ES-I3 (cell line): ENCODE measurements around the gene C4orf51.
A peak's percentile ranks its signal among the peaks of the same experiment; 100 is the strongest.
"Not testable (repeated sequence)": the region's sequence is repeated elsewhere in the genome, so short reads cannot be mapped to it uniquely, and the experiment has no call there.

ENCODE experiments used
- H3K36me3 ChIP-seq: 2 replicates; pipeline ENCODE4 v1.6.1; 2013; ENCODE audit warnings: mild to moderate bottlenecking, low read length, control low read depth, moderate library complexity; ENCODE audit not compliant: insufficient read depth
- H3K4me1 ChIP-seq: 2 replicates; pipeline ENCODE4 v1.6.1; 2013; ENCODE audit warnings: mild to moderate bottlenecking, control low read depth, low read length; ENCODE audit not compliant: insufficient read depth
- H3K9ac ChIP-seq: 2 replicates; pipeline ENCODE4 v1.6.1; 2013; ENCODE audit warnings: low read depth, mild to moderate bottlenecking, low read length, moderate library complexity
- H3K9me3 ChIP-seq: 2 replicates; pipeline ENCODE4 v1.6.1; 2013; ENCODE audit warnings: mild to moderate bottlenecking, low read length, moderate library complexity; ENCODE audit not compliant: control insufficient read depth, insufficient read depth

The C4orf51 gene

GRCh38 chr4:145681956-145682355 is 2.0 kb downstream of the C4orf51 start:
- Histone ChIP-seq H3K9ac (no peak overlapping the region), H3K36me3 (no peaks in the 10 kb centered on the region), H3K4me1 (peaks cover 4% of the 10 kb centered on the region; the same call in 1 of the 2 replicates), H3K9me3 (peaks cover 3% of the 10 kb centered on the region; the same call in 1 of the 2 replicates)

- H3K9ac ChIP-seq = no peak overlapping the region
Observed at GRCh38 chr4:145686991-145687390, 7.0 kb downstream of the C4orf51 start.

GRCh38 chr4:145690610-145691009 is 10.7 kb downstream of the C4orf51 start:
- H3K36me3 ChIP-seq = no peaks in the 10 kb centered on the region
- no peaks in the 10 kb centered on the region; the same call in none of the 2 replicates for H3K9me3 ChIP-seq
- no peak overlapping the region for H3K9ac ChIP-seq
- H3K4me1 ChIP-seq = peaks cover 9% of the 10 kb centered on the region

More at GRCh38 chr4:145686991-145687390, 7.0 kb downstream of the C4orf51 start:
- H3K9me3 ChIP-seq = no peaks in the 10 kb centered on the region; the same call in 1 of the 2 replicates
- H3K4me1 ChIP-seq = peaks cover 9% of the 10 kb centered on the region
- H3K36me3 ChIP-seq = no peaks in the 10 kb centered on the region

- H3K36me3 ChIP-seq, H3K4me1 ChIP-seq, H3K9ac ChIP-seq, H3K9me3 ChIP-seq: not testable (repeated sequence)
Observed at GRCh38 chr4:145691416-145691815, 11.5 kb downstream of the C4orf51 start.

GRCh38 chr4:145694929-145695328 is 15.0 kb downstream of the C4orf51 start:
- no peaks in the 10 kb centered on the region; the same call in 1 of the 2 replicates for H3K9me3 ChIP-seq
- H3K36me3 ChIP-seq = no peaks in the 10 kb centered on the region
- H3K4me1 ChIP-seq = peaks cover 11% of the 10 kb centered on the region; the same call in 1 of the 2 replicates
- H3K9ac ChIP-seq = no peak overlapping the region

- no peak overlapping the region for H3K9ac ChIP-seq
- H3K4me1 ChIP-seq = peaks cover 11% of the 10 kb centered on the region; the same call in 1 of the 2 replicates
- H3K36me3 ChIP-seq = no peaks in the 10 kb centered on the region
- H3K9me3 ChIP-seq = no peaks in the 10 kb centered on the region; the same call in 1 of the 2 replicates
Observed at GRCh38 chr4:145697332-145697731, 17.4 kb downstream of the C4orf51 start.

GRCh38 chr4:145698507-145698906 is 18.6 kb downstream of the C4orf51 start:
- H3K4me1 ChIP-seq = peaks cover 11% of the 10 kb centered on the region; the same call in 1 of the 2 replicates
- H3K36me3 ChIP-seq = no peaks in the 10 kb centered on the region
- no peaks in the 10 kb centered on the region; the same call in 1 of the 2 replicates for H3K9me3 ChIP-seq
- H3K9ac ChIP-seq = peak overlapping the region; percentile 39

GRCh38 chr4:145703850-145704497 is 24.0 kb downstream of the C4orf51 start:
- peaks cover 5% of the 10 kb centered on the region for H3K36me3 ChIP-seq
- no peaks in the 10 kb centered on the region for H3K9me3 ChIP-seq
- peak overlapping the region; percentile 58 for H3K9ac ChIP-seq
- peaks cover 16% of the 10 kb centered on the region for H3K4me1 ChIP-seq

GRCh38 chr4:145709336-145709735 is 29.4 kb downstream of the C4orf51 start:
- no peaks in the 10 kb centered on the region for H3K9me3 ChIP-seq
- H3K36me3 ChIP-seq = peaks cover 5% of the 10 kb centered on the region
- H3K4me1 ChIP-seq = peaks cover 20% of the 10 kb centered on the region
- no peak overlapping the region for H3K9ac ChIP-seq

- Histone ChIP-seq H3K4me1 (peaks cover 15% of the 10 kb centered on the region), H3K9me3 (no peaks in the 10 kb centered on the region), H3K36me3 (peaks cover 2% of the 10 kb centered on the region), H3K9ac (no peak overlapping the region)
Observed at GRCh38 chr4:145709843-145710242, 29.9 kb downstream of the C4orf51 start.

- H3K9me3 ChIP-seq = no peaks in the 10 kb centered on the region
- H3K36me3 ChIP-seq = peaks cover 9% of the 10 kb centered on the region
- no peaks in the 10 kb centered on the region for H3K4me1 ChIP-seq
- H3K9ac ChIP-seq = no peak overlapping the region
Observed at GRCh38 chr4:145716200-145716599, 36.3 kb downstream of the C4orf51 start.

- Histone ChIP-seq H3K36me3 (peaks cover 9% of the 10 kb centered on the region), H3K9me3 (peaks cover 5% of the 10 kb centered on the region; the same call in 1 of the 2 replicates), H3K4me1 (no peaks in the 10 kb centered on the region), H3K9ac (no peak overlapping the region)
Observed at GRCh38 chr4:145716661-145717200, 36.8 kb downstream of the C4orf51 start.

- Histone ChIP-seq H3K36me3 (peaks cover 17% of the 10 kb centered on the region), H3K4me1 (no peaks in the 10 kb centered on the region), H3K9ac (no peak overlapping the region), H3K9me3 (peaks cover 9% of the 10 kb centered on the region; the same call in 1 of the 2 replicates)
Observed at GRCh38 chr4:145719752-145720624, 40.0 kb downstream of the C4orf51 start.

GRCh38 chr4:145720656-145721055 is 40.7 kb downstream of the C4orf51 start:
- Histone ChIP-seq H3K9me3 (peaks cover 9% of the 10 kb centered on the region; the same call in 1 of the 2 replicates), H3K9ac (no peak overlapping the region), H3K4me1 (no peaks in the 10 kb centered on the region), H3K36me3 (peaks cover 17% of the 10 kb centered on the region)
